K562 (cell line): ENCODE results near the gene PTPN11. TPM values are rescaled to one million over a fixed set of nuclear protein-coding genes. Genes with fewer than 3 reads are reported as not detected.

Experiments
- ATAC-seq: fragments of 200-7000 bp; cut with Tn5 transposase; 3 replicates; pipeline ENCODE4 v1.9.1; 2020; ENCODE audit warnings: moderate library complexity
- BruUV-seq: library from RNA; stranded (reverse); fragments of 400-500 nt; replicated peaks from 2 replicates; lab custom pipeline; 2021; lab: Mats Ljungman, UMichigan
- CTCF ChIA-PET: fragments of 300-600 bp; formaldehyde crosslinking; extraction: SDS; loops from one replicate; lab custom pipeline; 2021; ENCODE audit warnings: low intra/inter-chr PET ratio; lab: Yijun Ruan, JAX
- POLR2A ChIA-PET: fragments of 300-600, 350-650 bp; sonication (Branson Sonifier 250); formaldehyde crosslinking; extraction: SDS; loops from one replicate; lab custom pipeline; 2021; ENCODE audit warnings: antibody characterized with exemption, inconsistent platforms; lab: Yijun Ruan, JAX
- DNase-seq, 4 experiments: peaks; one replicate each; pipeline versions ENCODE4 v3.0.0 to v3.0.0-alpha.2; 2011 to 2018; ENCODE audit warnings: low spot score in 3 of 4, mixed read lengths in 3 of 4; ENCODE audit errors: extremely low read depth in 1 of 4
- FAIRE-seq: peaks from 2 replicates; lab custom pipeline; 2011; peaks lifted over from hg19 to GRCh38; lab: Jason Lieb, UNC
- H2AFZ ChIP-seq: 2 replicates; pipeline ENCODE4 v1.6.0; 2011; ENCODE audit warnings: low read depth, low read length, control low read depth, inconsistent platforms
- H3K27ac ChIP-seq: fragments of 200-600 bp; 3 replicates; pipeline ENCODE4 v1.8.0; 2011; ENCODE audit warnings: low read depth, mild to moderate bottlenecking, control low read depth, inconsistent platforms, low read length, moderate library complexity, mixed read lengths; ENCODE audit errors: extremely low read depth
- H3K27me3 ChIP-seq, 2 experiments: fragments of 300-600 bp in 1 of 2; 2 replicates in 1 of 2; 3 replicates in 1 of 2; pipeline versions ENCODE4 v1.6.0 to v1.8.0; 2011; ENCODE audit warnings: inconsistent platforms in 2 of 2, low read length in 2 of 2, mild to moderate bottlenecking in 1 of 2, mixed read lengths in 1 of 2, moderate library complexity in 1 of 2; ENCODE audit not compliant: control insufficient read depth in 2 of 2, insufficient read depth in 2 of 2
- H3K36me3 ChIP-seq: fragments of 300-600 bp; 3 replicates; pipeline ENCODE4 v1.8.0; 2011; ENCODE audit warnings: mild to moderate bottlenecking, low read length, inconsistent platforms; ENCODE audit not compliant: control insufficient read depth, insufficient read depth
- H3K4me1 ChIP-seq, 2 experiments: fragments of 200-600 bp in 1 of 2; replicated peaks in 1 of 2; 2 replicates in 1 of 2; 3 replicates in 1 of 2; pipeline versions ENCODE4 v1.5.1 to v1.8.0; 2011; ENCODE audit warnings: inconsistent platforms in 2 of 2, low read length in 2 of 2, mild to moderate bottlenecking in 1 of 2, mixed read lengths in 1 of 2, moderate library complexity in 1 of 2; ENCODE audit not compliant: control insufficient read depth in 2 of 2, insufficient read depth in 2 of 2
- H3K4me2 ChIP-seq: 2 replicates; pipeline ENCODE4 v1.6.1; 2011; ENCODE audit warnings: low read length, control low read depth, inconsistent platforms, mixed read lengths; ENCODE audit not compliant: insufficient read depth
- H3K4me3 ChIP-seq: fragments of 200-600 bp; sonication (generic), shearing (Covaris generic); 2 replicates; pipeline ENCODE4 v1.5.1; 2016; ENCODE audit warnings: control low read depth, inconsistent platforms
- H3K79me2 ChIP-seq: fragments of 200-600 bp; 3 replicates; pipeline ENCODE4 v1.8.0; 2011; ENCODE audit warnings: low read length, inconsistent platforms; ENCODE audit not compliant: control insufficient read depth, insufficient read depth
- H3K9ac ChIP-seq, 2 experiments: 2 replicates each; pipeline versions ENCODE4 v1.6.0 to v1.6.1; 2011; ENCODE audit warnings: low read depth in 2 of 2, low read length in 2 of 2, control low read depth in 1 of 2, inconsistent platforms in 1 of 2, mild to moderate bottlenecking in 1 of 2, mixed read lengths in 1 of 2; ENCODE audit not compliant: insufficient read depth in 1 of 2
- H3K9me1 ChIP-seq: one replicate; pipeline ENCODE4 v1.6.0; 2011; ENCODE audit warnings: inconsistent platforms, mild to moderate bottlenecking, low read length, moderate library complexity; ENCODE audit not compliant: control insufficient read depth, insufficient read depth
- H3K9me3 ChIP-seq: replicated peaks from 2 replicates; pipeline ENCODE4 v1.5.1; 2011; ENCODE audit warnings: low read depth, low read length, inconsistent platforms; ENCODE audit not compliant: control insufficient read depth, insufficient read depth
- H4K20me1 ChIP-seq: replicated peaks from 2 replicates; pipeline ENCODE4 v1.6.1; 2011; ENCODE audit warnings: low read length, inconsistent platforms, mixed read lengths; ENCODE audit not compliant: control insufficient read depth, insufficient read depth
- CAMTA2 ChIP-seq: fragments of 250-450 bp; sonication (Bioruptor Pico); conservative IDR thresholded peaks from 2 replicates; pipeline ENCODE4 v1.5.1; 2022
- CBX1 ChIP-seq: sonication (generic); IDR thresholded peaks from 2 replicates; pipeline ENCODE4 v1.6.1; 2016; ENCODE audit warnings: antibody characterized with exemption, low read depth, mild to moderate bottlenecking
- COPS2 ChIP-seq: fragments of 450-650 bp; conservative IDR thresholded peaks from 2 replicates; pipeline ENCODE4 v1.6.1; 2016; ENCODE audit warnings: mild to moderate bottlenecking, moderate library complexity
- FOXP1 ChIP-seq: sonication (generic); formaldehyde crosslinking; IDR thresholded peaks from 2 replicates; pipeline ENCODE4 v1.8.0; 2022; ENCODE audit warnings: mild to moderate bottlenecking, missing genetic modification reagents
- HMG20B ChIP-seq: fragments of 250-450 bp; sonication (Bioruptor Pico); IDR thresholded peaks from 2 replicates; pipeline ENCODE4 v1.5.0; 2021; ENCODE audit warnings: mild to moderate bottlenecking
- KLF1 ChIP-seq: fragments of 450-650 bp; IDR thresholded peaks from 2 replicates; pipeline ENCODE4 v1.6.1; 2016; ENCODE audit warnings: missing genetic modification characterization, missing compliant biosample characterization
- KLF10 ChIP-seq: fragments of 250-450 bp; sonication (Bioruptor Pico); IDR thresholded peaks from 2 replicates; pipeline ENCODE4 v1.6.1; 2021; ENCODE audit warnings: matching md5 sums
- NRF1 ChIP-seq, 2 experiments: fragments of 450-650 bp; IDR thresholded peaks in 1 of 2; conservative IDR thresholded peaks in 1 of 2; 2 replicates each; pipeline ENCODE4 v1.6.1; 2014; ENCODE audit warnings: mild to moderate bottlenecking in 2 of 2
- TAF1 ChIP-seq: IDR thresholded peaks from 2 replicates; pipeline ENCODE4 v1.6.1; 2011; ENCODE audit warnings: mild to moderate bottlenecking, low read length, moderate library complexity; ENCODE audit not compliant: insufficient read depth, control insufficient read depth, severe bottlenecking; ENCODE audit errors: extremely low read depth
- TCF3 ChIP-seq: sonication (generic); formaldehyde crosslinking; IDR thresholded peaks from 2 replicates; pipeline ENCODE4 v1.4.0; 2020; ENCODE audit warnings: mild to moderate bottlenecking, missing genetic modification reagents
- ZBTB9 ChIP-seq: fragments of 450-650 bp; formaldehyde crosslinking; IDR thresholded peaks from 2 replicates; pipeline ENCODE4 v1.4.0; 2020; ENCODE audit warnings: mild to moderate bottlenecking, moderate library complexity
- ZKSCAN1 ChIP-seq: fragments of 150-350 bp; IDR thresholded peaks from 2 replicates; pipeline ENCODE4 v1.6.1; 2016; ENCODE audit warnings: low read depth, low read length
- WGBS: fragments of 100-300 bp; shearing (Covaris generic); methylation state at CpG from one replicate; pipeline ENCODE4 v1.1.6; 2016; ENCODE audit warnings: low coverage, mixed read lengths; ENCODE audit not compliant: insufficient coverage; ENCODE audit errors: missing lambda C conversion rate; 5-methylcytosine and 5-hydroxymethylcytosine counted together
- in situ Hi-C: fragments of 300-500 bp; cut with MboI; formaldehyde crosslinking; loops from 4 replicates; pipeline ENCODE4 v1.15.0; 2018; ENCODE audit warnings: inconsistent platforms, mixed read lengths
- intact Hi-C: fragments of 100-400 bp; cut with micrococcal nuclease; formaldehyde crosslinking; loops from 2 replicates; pipeline ENCODE4 v1.14.2; 2022
- polyA plus RNA-seq, 8 experiments: library from polyadenylated mRNA; depleted of rRNA in 4 of 8; stranded (reverse) in 5 of 8; unstranded in 3 of 8; fragments of >200 nt; fragmentation: Nextera tagmentation in 2 of 8; fragmentation: Illumina TruSeq in 1 of 8; extraction: Ambion mirVana in 2 of 8; extraction: Trizol in 1 of 8; gene quantifications; 2 replicates each; pipeline versions ENCODE4 v1.2.1 to v1.2.3, GENCODE V29; 2011 to 2014; ENCODE audit warnings: inconsistent platforms in 1 of 8, missing spikeins in 1 of 8
- total RNA-seq, 7 experiments: library from RNA; depleted of rRNA in 6 of 7; stranded (reverse); fragments of >200 nt in 6 of 7; fragmentation: Illumina TruSeq in 2 of 7; extraction: Trizol in 2 of 7; gene quantifications; 2 replicates each; pipeline versions ENCODE4 v1.2.1 to v1.2.3, GENCODE V29; 2011 to 2021; ENCODE audit warnings: low replicate concordance in 1 of 7

Gene PTPN11
- total and polyA plus RNA-seq, 9 of the 15 experiments (the other 6 are each of a cell fraction or from before 2014, with no cell fraction given), result 22.5 to 126 (median 79.7) TPM

- TF ChIP-seq ZBTB9 (CRISPR knock-in tag) (no peak), COPS2 (no peak), FOXP1 (CRISPR knock-in tag) (no peak), CAMTA2 (CRISPR knock-in tag) (no peak)
- TF ChIP-seq, all 486 proteins: peak for 0
These were observed 114.8 kb downstream of the PTPN11 start (continued) for GRCh38 chr12:112533528-112533927.

- Histone ChIP-seq H4K20me1 (no peaks in the 10 kb centered on the region), H2AFZ (no peak overlapping the region), H3K4me3 (no peak overlapping the region), H3K36me3 (no peaks in the 10 kb centered on the region), H3K9me1 (no peaks in the 10 kb centered on the region), H3K4me1 (no peaks in the 10 kb centered on the region; a peak in 1 of 5 replicates), H3K27me3 (peaks cover 15 to 50% of the 10 kb centered on the region in 2 experiments; a peak in 4 of 5 replicates), H3K9me3 (no peaks in the 10 kb centered on the region), H3K9ac (no peak overlapping the region)
- FAIRE-seq, result no peak
- BruUV-seq, result no TSS peak
- no peak for DNase-seq
- intact Hi-C loops, result no loop called here
- in situ Hi-C loops, result no loop called here
- 0% methylated on average over 3 of the region's 6 CpGs for WGBS
- peak; percentile 43 for ATAC-seq
- CTCF ChIA-PET, result no interaction called here
- TF ChIP-seq TAF1 (no peak), HMG20B (no peak), KLF1 (tag) (no peak), TCF3 (no peak), NRF1 (conservative IDR thresholded peaks at IDR 0.05 in 1 of 2, IDR thresholded peaks at IDR 0.05 in 1 of 2) (no peak), CBX1 (no peak), ZKSCAN1 (no peak), KLF10 (CRISPR knock-in tag) (no peak)
- TF ChIP-seq, all 486 proteins: peak for 0
- POLR2A ChIA-PET, result no interaction called here
- Histone ChIP-seq H3K27ac (no peak overlapping the region), H3K79me2 (no peaks in the 10 kb centered on the region), H3K4me2 (no peak overlapping the region)
These were observed 116.3 kb downstream of the PTPN11 start for GRCh38 chr12:112535017-112535416.
